B cell (primary cell): ENCODE measurements around the gene DLGAP4. TPM values are rescaled to one million over a fixed set of nuclear protein-coding genes. Genes with fewer than 3 reads are reported as not detected.

Experiments
- ATAC-seq: fragments of 200-7000 bp; cut with Tn5 transposase; one replicate; pipeline ENCODE4 v1.10.0; 2021; ENCODE audit warnings: low read depth, mild to moderate bottlenecking, moderate number of reproducible peaks, moderate library complexity
- CTCF ChIA-PET: fragments of 350-600 bp; sonication (Branson Sonifier 250); formaldehyde crosslinking; loops from one replicate; lab custom pipeline; 2021; ENCODE audit warnings: antibody characterized with exemption, inconsistent platforms; lab: Charles Lee
- POLR2A ChIA-PET: fragments of 350-600 bp; sonication (Branson Sonifier 250); formaldehyde crosslinking; loops from one replicate; lab custom pipeline; 2021; ENCODE audit warnings: antibody characterized with exemption; lab: Charles Lee
- DNase-seq: peaks from one replicate; pipeline ENCODE4 v3.0.0; 2013
- H2AFZ ChIP-seq: 2 replicates; pipeline ENCODE4 v1.6.1; 2012; ENCODE audit warnings: mild to moderate bottlenecking, low read depth, low read length; ENCODE audit not compliant: insufficient read depth, poor library complexity, severe bottlenecking
- H3K27ac ChIP-seq, 2 donors: 1 replicate in 1 of 2; 2 replicates in 1 of 2; pipeline ENCODE4 v1.5.1; 2012 to 2013; ENCODE audit warnings: low read length in 2 of 2, mild to moderate bottlenecking in 2 of 2, moderate library complexity in 1 of 2
- H3K27me3 ChIP-seq, 4 experiments: fragments of 200-600 bp in 1 of 4; sonication (generic) in 1 of 4; replicated peaks in 1 of 4; 1 replicate in 2 of 4; 2 replicates in 2 of 4; pipeline versions ENCODE4 v1.6.1 to v1.7.0; 2013 to 2016; ENCODE audit warnings: low read length in 3 of 4, mild to moderate bottlenecking in 2 of 4, mixed read lengths in 1 of 4, moderate library complexity in 1 of 4; ENCODE audit not compliant: insufficient read depth in 4 of 4, control insufficient read depth in 3 of 4; ENCODE audit errors: control extremely low read depth in 1 of 4
- H3K36me3 ChIP-seq, 2 experiments: replicated peaks in 1 of 2; 1 replicate in 1 of 2; 2 replicates in 1 of 2; pipeline versions ENCODE4 v1.6.1 to v1.7.1; 2013; ENCODE audit warnings: low read length in 1 of 2; ENCODE audit not compliant: insufficient read depth in 2 of 2, control insufficient read depth in 1 of 2; ENCODE audit errors: control extremely low read depth in 1 of 2, extremely low read depth in 1 of 2
- H3K4me1 ChIP-seq, 2 donors: fragments of 200-600 bp in 1 of 2; sonication (generic) in 1 of 2; 1 replicate in 1 of 2; 2 replicates in 1 of 2; pipeline versions ENCODE4 v1.5.1 to v1.6.1; 2013 to 2017; ENCODE audit warnings: low read length in 2 of 2; ENCODE audit not compliant: control insufficient read depth in 2 of 2, insufficient read depth in 2 of 2
- H3K4me2 ChIP-seq: replicated peaks from 2 replicates; pipeline ENCODE3; 2012; ENCODE audit warnings: mild to moderate bottlenecking, low read depth, low read length; ENCODE audit not compliant: poor library complexity, severe bottlenecking
- H3K4me3 ChIP-seq, 5 experiments: fragments of 200-600 bp in 1 of 5; sonication (generic) in 1 of 5; 1 replicate in 3 of 5; 2 replicates in 2 of 5; pipeline versions ENCODE4 v1.5.1 to v1.7.0; 2011 to 2016; ENCODE audit warnings: low read length in 4 of 5, mild to moderate bottlenecking in 4 of 5, low read depth in 2 of 5, control low read depth in 1 of 5, moderate library complexity in 1 of 5; ENCODE audit not compliant: insufficient read depth in 1 of 5; ENCODE audit errors: control extremely low read depth in 1 of 5, extremely low read depth in 1 of 5
- H3K79me2 ChIP-seq: fragments of 200-600 bp; sonication (generic); one replicate; pipeline ENCODE4 v1.6.0; 2016; ENCODE audit warnings: low read length; ENCODE audit not compliant: control insufficient read depth, insufficient read depth
- H3K9ac ChIP-seq: fragments of 200-600 bp; sonication (generic); 2 replicates; pipeline ENCODE4 v1.6.1; 2017; ENCODE audit warnings: mild to moderate bottlenecking, low read length, moderate library complexity
- H3K9me3 ChIP-seq, 3 donors: one replicate each; pipeline versions ENCODE4 v1.6.1 to v1.7.1; 2013; ENCODE audit warnings: low read length in 2 of 3; ENCODE audit not compliant: control insufficient read depth in 2 of 3, insufficient read depth in 1 of 3; ENCODE audit errors: control extremely low read depth in 1 of 3
- H4K20me1 ChIP-seq: 2 replicates; pipeline ENCODE4 v1.6.0; 2012; ENCODE audit warnings: mild to moderate bottlenecking, low read length; ENCODE audit not compliant: insufficient read depth, control insufficient read depth, poor library complexity, severe bottlenecking
- H3K27ac Mint-ChIP-seq: one replicate; pipeline ENCODE4 v1.8.0; 2021; ENCODE audit warnings: mixed read lengths
- H3K27me3 Mint-ChIP-seq: one replicate; pipeline ENCODE4 v1.8.0; 2021; ENCODE audit warnings: mixed read lengths
- H3K4me1 Mint-ChIP-seq: one replicate; pipeline ENCODE4 v1.8.0; 2021; ENCODE audit warnings: mixed read lengths
- H3K4me3 Mint-ChIP-seq: one replicate; pipeline ENCODE4 v1.8.0; 2021; ENCODE audit warnings: mixed read lengths
- H3K9me3 Mint-ChIP-seq: one replicate; pipeline ENCODE4 v1.8.0; 2022; ENCODE audit warnings: mixed read lengths; ENCODE audit not compliant: insufficient read depth
- CTCF ChIP-seq: fragments of 200-600 bp; IDR thresholded peaks from one replicate; pipeline ENCODE4 v1.8.0; 2022; ENCODE audit warnings: antibody characterized with exemption, mild to moderate bottlenecking
- EZH2 ChIP-seq: IDR thresholded peaks from 2 replicates; pipeline ENCODE4 v1.6.1; 2012; ENCODE audit warnings: borderline replicate concordance, low read depth, mild to moderate bottlenecking, moderate library complexity, low read length; ENCODE audit not compliant: insufficient read depth, poor library complexity, severe bottlenecking
- WGBS: methylation state at CpG from one replicate; pipeline ENCODE4 v1.1.5; 2013; ENCODE audit warnings: missing lambda C conversion rate; ENCODE audit not compliant: insufficient coverage; 5-methylcytosine and 5-hydroxymethylcytosine counted together
- intact Hi-C: fragments of 100-400 bp; cut with micrococcal nuclease; formaldehyde crosslinking; loops from one replicate; pipeline ENCODE4 v1.10.0; 2022
- polyA plus RNA-seq: library from polyadenylated mRNA; depleted of rRNA; stranded (reverse); fragments of >200 nt; gene quantifications from 2 replicates; pipeline ENCODE4 v1.2.3, GENCODE V29; 2012
- total RNA-seq, 2 donors: library from RNA; stranded (reverse); fragments of 120-200 nt in 1 of 2; gene quantifications; 1 replicate in 1 of 2; 2 replicates in 1 of 2; pipeline versions ENCODE4 v1.2.3 to v1.2.4, GENCODE V29; 2013 to 2022

DLGAP4 gene
- total and polyA plus RNA-seq, 2 donors (not counting 1 experiment from before 2014, with no cell fraction given), result 68.8 to 87.8 TPM

- Histone ChIP-seq H3K27ac (peak overlapping the region; percentile 97 to 100), H3K4me1 (peaks cover 23 to 34% of the 10 kb centered on the region in 2 donors), H3K4me2 (peak overlapping the region; percentile 98), H4K20me1 (peaks cover 44% of the 10 kb centered on the region), H3K4me3 (peak overlapping the region in 4 of 5 experiments; percentile 81 to 95 (median 88)), H3K9ac (peak overlapping the region; percentile 90), H3K9me3 (no peaks in the 10 kb centered on the region), H3K27me3 (no peaks in the 10 kb centered on the region), H2AFZ (no peak overlapping the region), H3K36me3 (peaks cover 0 to 7% of the 10 kb centered on the region in 2 experiments), H3K79me2 (peaks cover 53% of the 10 kb centered on the region)
- ATAC-seq (peak; percentile 6), DNase-seq (peak; percentile 78)
- H3K27me3 Mint-ChIP-seq, result no peaks in the 10 kb centered on the region
- ChIA-PET POLR2A (interaction anchor here (0.5 to 6.7 kb wide), 10 partner anchors 9 to 111 kb away, joined by 3 to 81 read pairs (median 4); partner anchors contain the start of gene RAB5IF), CTCF (interaction anchor here (0.5 to 6.1 kb wide), 11 partner anchors 15 to 519 kb away, joined by 3 to 63 read pairs (median 6); partner anchors contain the start of gene RAB5IF)
- TF ChIP-seq CTCF, result no peak
- no peak for TF ChIP-seq EZH2
- intact Hi-C loops, result loop anchor here (1.0 kb wide), 3 partner anchors 21 to 113 kb away; partner anchors contain the start of gene RAB5IF
- under 1% methylated on average over 44 of the region's 53 CpGs for WGBS
- H3K9me3 Mint-ChIP-seq, result no peaks in the 10 kb centered on the region
- H3K4me1 Mint-ChIP-seq, result peaks cover 34% of the 10 kb centered on the region
- H3K27ac Mint-ChIP-seq, result peak overlapping the region; percentile 72
- peak overlapping the region; percentile 92 for H3K4me3 Mint-ChIP-seq
These were observed 267.7 kb downstream of the DLGAP4 start for GRCh38 chr20:36573798-36574365.
